ENCODE results near the gene ENTPD3.

The ENTPD3 gene, protein sequence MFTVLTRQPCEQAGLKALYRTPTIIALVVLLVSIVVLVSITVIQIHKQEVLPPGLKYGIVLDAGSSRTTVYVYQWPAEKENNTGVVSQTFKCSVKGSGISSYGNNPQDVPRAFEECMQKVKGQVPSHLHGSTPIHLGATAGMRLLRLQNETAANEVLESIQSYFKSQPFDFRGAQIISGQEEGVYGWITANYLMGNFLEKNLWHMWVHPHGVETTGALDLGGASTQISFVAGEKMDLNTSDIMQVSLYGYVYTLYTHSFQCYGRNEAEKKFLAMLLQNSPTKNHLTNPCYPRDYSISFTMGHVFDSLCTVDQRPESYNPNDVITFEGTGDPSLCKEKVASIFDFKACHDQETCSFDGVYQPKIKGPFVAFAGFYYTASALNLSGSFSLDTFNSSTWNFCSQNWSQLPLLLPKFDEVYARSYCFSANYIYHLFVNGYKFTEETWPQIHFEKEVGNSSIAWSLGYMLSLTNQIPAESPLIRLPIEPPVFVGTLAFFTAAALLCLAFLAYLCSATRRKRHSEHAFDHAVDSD

GRCh38 chr3:40387001-40387894, at the start of gene ENTPD3:
ENTPD3 (plus strand) TSS chr3:40387184; CDS start chr3:40388058, 874 bp downstream.
- in situ Hi-C loops (cut with MboI; ENCODE audit: low sequenced_read_pairs), result no loop called here

GRCh38 chr3:40339871-40340270, 47.1 kb upstream of the ENTPD3 start:
- DNase-seq (ENCODE audit: low spot score in 2 of 2), result no peak
- H3K27me3 ChIP-seq (ENCODE audit: low read depth), result no peaks in the 10 kb centered on the region
- no peaks in the 10 kb centered on the region for H3K36me3 ChIP-seq (replicated peaks)
- H3K9me3 ChIP-seq, result no peaks in the 10 kb centered on the region
- in situ Hi-C loops (cut with MboI; ENCODE audit: low sequenced_read_pairs), result loop anchor here (25.0 kb wide), 1 partner anchor 247 kb away; no protein-coding TSS in a partner anchor
- H3K4me1 ChIP-seq, result no peaks in the 10 kb centered on the region; the same call in 1 of the 2 replicates
- no peak overlapping the region for H3K4me3 ChIP-seq

More at GRCh38 chr3:40387001-40387894, at the start of gene ENTPD3:
- Histone ChIP-seq H3K27me3 (ENCODE audit: low read depth) (no peaks in the 10 kb centered on the region), H3K4me1 (no peaks in the 10 kb centered on the region), H3K4me3 (peak within 1 kb of the TSS; percentile 8; the same call in 1 of the 2 replicates), H3K36me3 (replicated peaks) (no peaks in the 10 kb centered on the region), H3K9me3 (no peaks in the 10 kb centered on the region)
- DNase-seq (ENCODE audit: low spot score in 2 of 2), result peak in 1 of 2 experiments; percentile 40

DNA sequence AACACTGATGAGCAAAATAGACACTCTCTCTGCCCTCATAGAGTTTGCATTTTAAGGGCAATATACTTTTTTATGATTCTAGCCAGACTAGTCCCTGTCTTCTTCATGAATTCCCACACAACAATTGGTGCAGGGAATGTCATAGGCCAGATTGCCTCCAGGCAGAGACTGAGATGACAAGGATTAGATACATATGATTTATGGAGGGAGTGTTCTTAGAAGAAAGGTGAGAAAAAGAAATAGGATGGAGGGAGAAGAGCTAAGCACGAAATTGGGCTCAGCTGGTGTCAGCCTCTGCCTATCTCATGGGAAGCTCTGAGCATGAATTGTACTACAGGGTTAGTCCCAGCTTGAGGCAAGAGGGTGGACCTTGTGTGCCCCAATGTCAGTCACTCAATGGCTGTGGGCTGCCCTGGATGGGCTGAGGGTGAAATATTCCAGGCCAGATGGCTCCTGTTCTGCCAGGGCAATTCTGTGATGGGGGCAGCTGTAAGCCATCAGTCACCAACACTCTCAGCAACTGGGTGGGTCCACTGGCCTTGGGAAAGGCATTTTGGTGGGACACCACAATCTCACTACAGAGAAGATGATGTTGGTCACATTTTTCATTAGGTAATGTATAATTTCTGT, 46.3 kb upstream of the ENTPD3 start:
- in situ Hi-C loops (cut with MboI; ENCODE audit: low sequenced_read_pairs), result loop anchor here (25.0 kb wide), 1 partner anchor 247 kb away; no protein-coding TSS in a partner anchor

DNA sequence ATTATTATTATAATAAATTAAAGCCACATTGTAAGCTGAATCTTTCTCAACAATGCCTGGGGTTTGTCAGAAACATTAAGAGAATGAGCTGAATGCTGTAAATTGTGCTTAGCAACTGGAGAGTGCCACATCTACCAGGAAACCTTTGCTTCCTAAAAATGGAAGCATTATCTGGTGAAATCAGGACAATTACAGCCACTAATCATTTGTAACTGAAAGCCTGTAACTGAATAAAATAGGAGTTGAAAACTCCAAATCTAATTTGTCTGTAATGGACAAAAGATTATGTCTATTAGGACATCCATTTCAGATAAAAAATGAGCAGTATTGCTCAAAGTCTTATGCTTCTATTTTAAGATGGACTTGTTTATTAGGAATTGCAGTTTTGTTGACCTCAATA, 45.3 kb upstream of the ENTPD3 start:
- no peaks in the 10 kb centered on the region for H3K9me3 ChIP-seq
- no peak for DNase-seq (ENCODE audit: low spot score in 2 of 2)
- no peaks in the 10 kb centered on the region for H3K27me3 ChIP-seq (ENCODE audit: low read depth)
- H3K4me1 ChIP-seq, result no peaks in the 10 kb centered on the region; the same call in 1 of the 2 replicates
- H3K4me3 ChIP-seq, result no peak overlapping the region
- no peaks in the 10 kb centered on the region for H3K36me3 ChIP-seq (replicated peaks)
- in situ Hi-C loops (cut with MboI; ENCODE audit: low sequenced_read_pairs), result loop anchor here (25.0 kb wide), 1 partner anchor 246 kb away; no protein-coding TSS in a partner anchor

More for the DNA sequence above, 46.3 kb upstream of the ENTPD3 start:
- no peaks in the 10 kb centered on the region; the same call in 1 of the 2 replicates for H3K4me1 ChIP-seq
- H3K36me3 ChIP-seq (replicated peaks), result no peaks in the 10 kb centered on the region
- no peaks in the 10 kb centered on the region for H3K9me3 ChIP-seq
- no peak overlapping the region for H3K4me3 ChIP-seq
- H3K27me3 ChIP-seq (ENCODE audit: low read depth), result no peaks in the 10 kb centered on the region
- DNase-seq (ENCODE audit: low spot score in 2 of 2), result no peak

DNA sequence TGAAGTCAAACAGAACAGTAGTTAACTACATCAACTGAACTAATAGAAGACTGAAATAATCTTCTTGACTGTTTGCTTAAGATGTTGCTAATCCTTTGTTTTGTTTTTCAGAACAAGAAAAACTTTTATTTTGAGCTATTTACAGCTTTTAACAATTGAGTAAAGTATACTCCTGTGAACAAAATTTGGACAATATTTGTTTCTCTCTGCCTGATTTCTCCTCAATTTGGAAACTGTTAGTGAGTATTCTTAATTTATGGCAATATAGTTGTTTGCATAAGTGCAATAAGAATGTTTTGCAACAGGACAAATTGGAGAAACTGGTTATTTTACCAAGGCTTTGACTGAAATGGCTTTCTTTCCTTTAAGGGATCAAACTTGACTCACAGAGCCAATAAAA, 36.5 kb upstream of the ENTPD3 start:
- Histone ChIP-seq H3K36me3 (replicated peaks) (no peaks in the 10 kb centered on the region), H3K4me1 (no peaks in the 10 kb centered on the region), H3K9me3 (0 out of 2 replicates have a peak, but pooled peaks cover 2% of the 10 kb centered on the region), H3K27me3 (ENCODE audit: low read depth) (peaks cover 6% of the 10 kb centered on the region), H3K4me3 (no peak overlapping the region)
- no peak for DNase-seq (ENCODE audit: low spot score in 2 of 2)
- in situ Hi-C loops (cut with MboI; ENCODE audit: low sequenced_read_pairs), result no loop called here

- Histone ChIP-seq H3K27me3 (ENCODE audit: low read depth) (peaks cover 6% of the 10 kb centered on the region), H3K4me1 (no peaks in the 10 kb centered on the region), H3K36me3 (replicated peaks) (no peaks in the 10 kb centered on the region), H3K4me3 (no peak overlapping the region), H3K9me3 (0 out of 2 replicates have a peak, but pooled peaks cover 2% of the 10 kb centered on the region)
- in situ Hi-C loops (cut with MboI; ENCODE audit: low sequenced_read_pairs), result no loop called here
- DNase-seq (ENCODE audit: low spot score in 2 of 2), result no peak
Measured at GRCh38 chr3:40355410-40355809, 31.6 kb upstream of the ENTPD3 start.

GRCh38 chr3:40358454-40358853, 28.5 kb upstream of the ENTPD3 start:
- in situ Hi-C loops (cut with MboI; ENCODE audit: low sequenced_read_pairs), result no loop called here
- Histone ChIP-seq H3K4me3 (no peak overlapping the region), H3K4me1 (no peaks in the 10 kb centered on the region), H3K36me3 (replicated peaks) (no peaks in the 10 kb centered on the region), H3K27me3 (ENCODE audit: low read depth) (no peaks in the 10 kb centered on the region), H3K9me3 (no peaks in the 10 kb centered on the region)
- no peak for DNase-seq (ENCODE audit: low spot score in 2 of 2)

DNA sequence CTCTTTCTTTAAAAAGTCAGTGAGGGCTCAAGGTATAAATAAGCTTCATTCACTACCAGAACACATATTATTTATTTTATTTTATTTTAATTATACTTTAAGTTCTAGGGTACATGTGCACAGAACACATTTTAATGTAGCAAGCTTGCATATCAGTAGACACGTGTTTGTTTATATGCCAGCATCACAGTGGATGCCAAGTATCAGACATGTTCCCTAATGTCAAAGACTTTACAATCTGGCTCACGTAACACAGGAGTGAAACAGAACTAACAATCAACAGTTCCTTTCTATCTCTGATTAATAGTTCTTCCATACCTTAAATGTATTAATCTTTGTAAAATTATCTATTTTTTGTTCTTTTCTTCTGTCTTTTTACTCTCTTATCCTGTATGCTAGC, 23.3 kb upstream of the ENTPD3 start:
- Histone ChIP-seq H3K9me3 (no peaks in the 10 kb centered on the region), H3K36me3 (replicated peaks) (no peaks in the 10 kb centered on the region), H3K4me3 (no peak overlapping the region), H3K27me3 (ENCODE audit: low read depth) (no peaks in the 10 kb centered on the region), H3K4me1 (no peaks in the 10 kb centered on the region)
- in situ Hi-C loops (cut with MboI; ENCODE audit: low sequenced_read_pairs), result no loop called here
- DNase-seq (ENCODE audit: low spot score in 2 of 2), result no peak

GRCh38 chr3:40366203-40367162, 20.5 kb upstream of the ENTPD3 start:
- Histone ChIP-seq H3K27me3 (ENCODE audit: low read depth) (no peaks in the 10 kb centered on the region), H3K4me3 (no peak overlapping the region), H3K9me3 (no peaks in the 10 kb centered on the region), H3K36me3 (replicated peaks) (no peaks in the 10 kb centered on the region), H3K4me1 (no peaks in the 10 kb centered on the region)
- in situ Hi-C loops (cut with MboI; ENCODE audit: low sequenced_read_pairs), result no loop called here
- DNase-seq (ENCODE audit: low spot score in 2 of 2), result no peak

GRCh38 chr3:40369716-40370115, 17.3 kb upstream of the ENTPD3 start:
- Histone ChIP-seq H3K4me1 (no peaks in the 10 kb centered on the region), H3K4me3 (no peak overlapping the region), H3K9me3 (no peaks in the 10 kb centered on the region), H3K36me3 (replicated peaks) (no peaks in the 10 kb centered on the region), H3K27me3 (ENCODE audit: low read depth) (no peaks in the 10 kb centered on the region)
- in situ Hi-C loops (cut with MboI; ENCODE audit: low sequenced_read_pairs), result no loop called here
- DNase-seq (ENCODE audit: low spot score in 2 of 2), result no peak

DNA sequence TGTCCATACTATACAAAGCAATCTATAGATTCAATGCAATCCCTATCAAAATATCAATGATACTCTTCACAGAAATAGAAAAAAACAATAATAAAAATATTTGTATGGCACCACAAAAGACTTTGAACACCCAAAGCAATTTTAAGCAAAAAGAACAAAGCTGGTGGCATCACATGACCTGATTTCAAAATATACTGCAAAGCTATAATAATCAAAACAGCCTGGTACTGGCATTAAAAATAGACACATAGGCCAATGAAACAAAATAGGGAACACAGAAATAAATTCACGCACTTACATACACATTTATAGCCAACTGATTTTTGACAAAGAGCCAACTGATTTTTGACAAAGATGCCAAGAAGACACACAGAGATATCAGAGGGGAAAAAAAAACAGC, 9.2 kb upstream of the ENTPD3 start:
- Histone ChIP-seq H3K4me1 (no peaks in the 10 kb centered on the region), H3K36me3 (replicated peaks) (no peaks in the 10 kb centered on the region), H3K4me3 (no peak overlapping the region), H3K9me3 (no peaks in the 10 kb centered on the region), H3K27me3 (ENCODE audit: low read depth) (no peaks in the 10 kb centered on the region)
- in situ Hi-C loops (cut with MboI; ENCODE audit: low sequenced_read_pairs), result no loop called here
- DNase-seq (ENCODE audit: low spot score in 2 of 2), result no peak

DNA sequence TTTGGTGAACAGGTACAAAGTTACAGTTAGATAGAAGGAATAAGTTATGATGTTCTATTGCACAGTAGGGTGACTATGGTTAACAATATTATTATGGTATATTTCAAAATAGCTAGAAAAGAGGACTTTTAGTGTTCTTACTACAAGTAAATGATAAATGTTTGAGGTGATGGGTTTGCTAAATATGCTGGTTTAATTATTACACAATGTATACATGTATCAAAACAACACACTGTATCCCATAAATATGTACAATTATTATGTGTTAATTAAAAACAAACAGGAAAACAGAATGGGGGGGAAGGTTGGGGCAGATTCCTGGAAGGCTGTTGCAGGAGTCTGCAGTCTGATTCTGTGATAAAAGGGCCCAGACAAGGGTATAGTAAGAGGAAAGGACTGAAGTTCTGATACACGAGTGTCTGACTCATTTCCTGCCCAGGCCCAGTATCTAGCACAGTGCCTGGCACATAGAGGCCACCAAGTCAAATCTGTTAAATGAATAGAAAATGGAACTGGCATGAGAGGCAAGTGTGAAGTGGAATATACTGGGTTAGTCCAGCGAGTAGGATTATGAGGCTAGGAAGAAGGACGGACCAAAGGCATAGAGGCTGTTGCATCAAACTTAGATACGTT, 7.2 kb upstream of the ENTPD3 start:
- Histone ChIP-seq H3K4me3 (no peak overlapping the region), H3K9me3 (no peaks in the 10 kb centered on the region), H3K4me1 (no peaks in the 10 kb centered on the region), H3K27me3 (ENCODE audit: low read depth) (no peaks in the 10 kb centered on the region), H3K36me3 (replicated peaks) (no peaks in the 10 kb centered on the region)
- in situ Hi-C loops (cut with MboI; ENCODE audit: low sequenced_read_pairs), result no loop called here
- no peak for DNase-seq (ENCODE audit: low spot score in 2 of 2)

Measured in HAP-1 (cell line).